ENCODE data around the gene PSMB11.
"Not testable (repeated sequence)": the region's sequence is repeated elsewhere in the genome, so short reads cannot be mapped to it uniquely, and the experiment has no call there.

Gene PSMB11

DNA sequence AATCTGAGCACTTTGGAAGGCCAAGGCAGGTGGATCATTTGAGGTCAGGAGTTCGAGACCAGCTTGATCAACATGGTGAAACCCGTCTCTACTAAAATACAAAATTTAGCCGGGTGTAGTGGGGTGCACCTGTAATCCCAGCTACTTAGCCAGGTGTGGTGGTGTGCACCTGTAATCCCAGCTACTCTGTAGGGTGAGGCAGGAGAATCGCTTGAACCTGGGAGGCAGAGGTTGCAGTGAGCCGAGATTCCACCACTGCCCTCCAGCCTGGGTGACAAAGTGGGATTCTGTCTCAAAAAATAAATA lies 28.3 kb upstream of the PSMB11 start:
- not testable (repeated sequence) for DNase-seq (ENCODE audit: low read depth in 2 of 2)

DNA sequence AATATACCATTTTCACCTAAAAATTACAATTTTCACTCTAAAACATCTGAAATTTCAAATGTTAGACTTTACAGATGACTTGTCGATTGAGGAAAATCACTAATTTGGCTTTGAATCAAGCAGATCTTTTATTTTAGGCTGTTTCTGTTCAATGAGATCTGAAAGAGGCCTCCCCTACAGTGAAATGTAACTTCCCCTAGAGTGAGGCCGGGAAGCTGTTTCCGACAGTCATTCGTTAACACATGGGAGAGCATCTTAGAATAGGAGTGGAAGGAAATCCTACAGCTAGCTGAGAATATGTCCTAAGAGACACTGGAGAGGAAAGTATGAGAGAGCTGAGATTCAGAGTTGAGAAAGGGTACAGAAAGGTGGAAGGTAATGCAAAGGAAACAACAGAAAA lies 26.4 kb upstream of the PSMB11 start:
- no peak for DNase-seq (ENCODE audit: low read depth in 2 of 2)

DNA sequence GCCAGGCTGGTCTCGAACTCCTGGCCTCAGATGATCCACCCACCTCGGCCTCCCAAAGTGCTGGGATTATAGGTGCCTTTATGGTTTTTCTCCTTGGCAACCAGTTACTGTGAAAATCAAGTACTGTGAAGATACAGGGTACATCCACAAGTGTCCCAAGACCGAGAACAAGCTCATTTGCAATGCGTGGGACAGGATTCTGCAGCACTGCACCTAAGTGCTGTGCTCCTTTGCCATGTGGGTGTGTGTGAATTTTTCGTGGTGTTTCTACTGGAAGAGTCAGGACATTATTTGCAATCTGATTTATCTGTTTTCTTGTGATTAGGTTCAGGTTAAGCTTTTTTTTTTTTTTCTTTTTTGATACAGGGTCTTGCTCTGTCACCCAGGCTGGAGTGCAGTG lies 24.9 kb upstream of the PSMB11 start:
- DNase-seq (ENCODE audit: low read depth in 2 of 2): no peak

DNA sequence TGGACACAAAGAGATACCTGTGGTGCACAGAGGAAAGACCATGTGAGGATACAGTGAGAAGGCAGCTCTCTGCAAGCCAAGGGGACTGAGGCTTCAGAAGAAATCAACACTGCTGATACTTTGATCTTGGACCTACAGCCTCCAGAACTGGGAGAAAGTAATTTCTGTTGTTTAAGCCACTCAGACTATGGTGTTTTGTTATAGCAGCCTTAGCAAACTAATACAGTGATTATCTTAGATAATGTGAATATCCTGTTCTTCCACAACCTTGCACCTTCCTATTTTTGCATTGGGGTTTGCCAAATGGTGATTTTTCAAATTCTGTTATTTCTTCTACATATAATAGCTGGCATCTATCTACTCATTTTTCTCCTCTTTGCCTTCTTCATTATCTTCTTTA lies 23.9 kb upstream of the PSMB11 start:
- DNase-seq (ENCODE audit: low read depth in 2 of 2): no peak

DNA sequence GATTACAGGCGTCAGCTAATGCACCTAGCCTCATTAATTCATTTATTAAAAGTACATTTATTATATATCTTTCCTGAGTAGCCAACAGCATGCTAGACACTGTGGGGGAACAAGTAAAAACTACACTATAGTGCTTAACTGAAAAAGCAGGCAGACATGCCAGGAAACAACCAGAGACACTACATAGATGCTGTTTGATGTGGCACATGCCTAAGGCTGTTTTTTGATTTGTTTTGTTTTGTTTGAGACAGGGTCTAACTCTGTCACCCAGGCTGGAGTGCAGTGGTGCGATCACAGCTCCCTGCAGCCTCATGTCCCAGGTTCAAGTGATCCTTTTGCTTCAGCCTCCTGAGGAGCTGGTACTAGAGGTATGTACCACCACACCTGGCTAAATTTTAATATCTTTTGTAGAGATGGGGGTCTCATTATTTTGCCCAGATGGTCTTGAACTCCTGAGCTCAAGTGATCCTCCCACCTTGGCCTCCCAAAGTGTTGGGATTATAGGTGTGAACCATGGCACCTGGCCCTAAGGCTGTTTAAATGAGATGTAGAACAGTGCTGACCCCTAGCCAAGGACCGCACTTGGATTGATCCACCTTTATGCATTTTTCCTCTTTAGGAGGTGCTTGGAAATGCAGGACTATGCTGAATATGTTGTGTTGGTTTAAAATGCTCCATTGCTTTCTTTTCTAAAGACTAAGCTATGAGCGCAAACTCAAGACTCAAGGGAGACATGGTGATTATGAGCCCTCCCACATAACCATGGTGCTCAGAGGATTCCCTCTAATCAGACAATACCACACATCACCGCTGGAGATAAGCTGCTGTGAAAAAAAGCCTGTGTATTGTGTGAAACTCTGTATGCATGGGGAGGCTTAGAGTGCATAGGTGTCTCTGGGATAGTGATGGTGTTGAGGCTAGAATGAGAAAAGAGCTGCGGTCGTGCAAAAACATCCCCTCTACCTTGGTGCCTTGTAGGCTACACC lies 21.6 kb upstream of the PSMB11 start:
- DNase-seq (ENCODE audit: low read depth in 2 of 2): no peak

DNA sequence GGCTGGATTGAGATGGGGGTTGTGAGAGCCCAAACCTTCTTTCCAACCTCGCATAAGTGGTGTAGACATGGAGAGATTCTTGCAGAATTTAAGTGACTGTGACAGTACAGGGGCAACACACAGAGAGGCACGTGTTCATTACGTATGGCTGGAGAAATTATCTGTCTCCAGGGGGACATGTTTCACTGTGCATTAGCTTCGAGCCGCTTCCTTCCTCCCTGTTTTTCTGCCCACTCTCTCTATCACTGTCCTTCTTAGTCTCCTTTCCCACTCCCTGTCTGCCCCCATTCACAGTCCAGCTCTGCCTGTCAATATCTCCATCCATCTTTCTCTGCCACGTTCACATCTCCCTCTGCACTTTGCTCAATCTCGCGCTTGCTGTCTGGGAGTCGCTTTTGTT lies 20.6 kb upstream of the PSMB11 start:
- no peak for DNase-seq (ENCODE audit: low read depth in 2 of 2)

DNA sequence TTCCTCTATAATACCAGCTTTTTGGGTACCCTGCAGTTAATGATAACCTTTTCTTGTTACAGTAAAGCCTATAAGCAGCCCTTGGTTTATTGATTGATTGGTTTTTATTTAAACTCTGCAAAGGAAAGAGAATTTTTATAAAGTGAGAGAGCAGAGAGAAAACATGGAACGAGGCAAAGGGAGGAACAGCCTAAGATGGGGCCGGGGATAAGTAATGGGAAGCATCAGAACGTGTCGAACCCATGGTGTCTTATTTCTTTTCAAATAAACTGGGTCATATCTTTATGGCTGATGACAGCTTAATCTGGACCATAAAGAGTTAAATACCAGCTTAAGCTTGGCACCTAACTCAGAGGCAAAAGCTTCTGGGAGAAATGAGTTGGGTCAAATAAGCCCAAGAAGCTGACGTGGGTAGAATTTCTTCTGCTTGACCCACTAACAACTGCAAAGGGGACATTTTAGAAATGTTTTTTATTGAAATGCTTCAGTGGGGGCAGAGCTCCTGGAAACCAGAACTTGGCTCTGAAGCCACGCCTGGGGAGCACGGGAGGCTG lies 20.0 kb upstream of the PSMB11 start:
- DNase-seq (ENCODE audit: low read depth in 2 of 2): no peak

DNA sequence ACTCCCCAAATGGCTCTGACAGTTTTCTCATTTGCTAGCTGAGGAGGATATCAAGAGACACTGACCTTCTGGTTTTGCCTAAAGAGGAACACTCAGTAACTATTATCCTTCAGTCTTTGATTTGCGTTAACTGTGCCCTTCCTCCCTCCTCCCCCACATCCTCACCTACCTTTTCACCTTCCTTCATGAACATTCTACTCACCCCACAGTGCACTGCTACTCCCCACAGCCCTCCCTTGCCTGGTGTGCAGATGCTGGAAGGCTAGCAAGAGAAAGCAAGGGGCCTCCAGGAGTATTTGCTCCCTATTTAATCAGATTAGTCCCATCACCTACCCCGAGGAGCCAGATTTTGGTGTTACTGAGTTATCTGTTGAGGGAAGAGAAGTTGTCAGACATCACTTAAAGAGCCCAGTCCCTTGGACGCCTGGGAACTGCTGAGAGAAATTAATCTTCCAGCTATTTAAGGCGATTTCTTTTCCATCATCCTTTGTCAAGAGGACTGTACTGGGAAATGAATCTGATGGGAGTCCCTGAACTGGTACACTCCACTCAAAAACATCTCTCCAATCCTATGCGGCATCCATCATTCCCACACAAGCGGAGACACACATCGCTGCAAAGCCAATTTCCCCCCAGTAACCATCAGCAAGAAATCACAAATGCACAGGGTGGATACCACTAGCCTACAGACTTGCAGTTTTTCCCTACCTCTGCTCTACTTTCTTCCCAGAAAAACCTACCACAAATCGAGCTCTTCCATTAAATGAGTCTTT lies 18.8 kb upstream of the PSMB11 start:
- no peak for DNase-seq (ENCODE audit: low read depth in 2 of 2)

DNA sequence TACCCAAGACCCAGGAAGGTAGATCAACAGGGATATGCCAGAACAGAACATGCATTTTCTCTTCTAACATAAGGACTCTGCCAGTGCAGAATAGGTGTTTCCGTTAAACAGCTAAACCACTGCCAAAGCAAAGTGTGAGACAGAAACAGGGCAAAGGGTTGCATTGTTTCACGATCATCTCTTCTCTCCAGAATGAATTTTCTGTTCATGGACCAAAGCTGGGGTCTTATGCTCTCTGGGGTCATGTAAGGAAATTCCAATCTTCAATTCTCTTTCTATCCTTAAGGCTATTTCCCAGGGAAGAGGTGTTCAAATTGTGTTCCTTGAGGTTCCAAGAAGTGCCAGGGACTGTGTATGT lies 18.2 kb upstream of the PSMB11 start:
- no peak for DNase-seq (ENCODE audit: low read depth in 2 of 2)

DNA sequence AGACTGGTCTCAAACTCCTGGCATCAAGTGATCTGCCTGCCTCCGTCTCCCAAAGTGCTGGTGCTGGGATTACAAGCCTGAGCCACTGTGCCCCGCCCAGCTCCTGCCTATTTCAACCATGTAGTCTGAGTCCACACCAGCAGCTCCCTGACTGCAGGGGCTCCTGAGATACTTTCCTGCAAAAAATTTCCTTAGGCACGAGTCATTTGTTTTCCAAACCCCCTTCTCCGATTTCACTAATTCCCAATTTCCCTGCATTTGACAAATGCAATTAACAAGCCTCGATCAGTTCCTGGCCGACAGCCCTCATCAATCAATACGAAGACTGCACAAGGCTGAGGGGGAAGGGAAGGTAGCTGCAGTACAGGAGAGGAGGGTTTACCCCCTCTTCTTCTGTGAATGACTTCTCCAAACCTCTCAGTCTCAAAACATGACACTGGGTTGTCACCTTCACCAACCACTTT lies 17.4 kb upstream of the PSMB11 start:
- DNase-seq (ENCODE audit: low read depth in 2 of 2): no peak

DNA sequence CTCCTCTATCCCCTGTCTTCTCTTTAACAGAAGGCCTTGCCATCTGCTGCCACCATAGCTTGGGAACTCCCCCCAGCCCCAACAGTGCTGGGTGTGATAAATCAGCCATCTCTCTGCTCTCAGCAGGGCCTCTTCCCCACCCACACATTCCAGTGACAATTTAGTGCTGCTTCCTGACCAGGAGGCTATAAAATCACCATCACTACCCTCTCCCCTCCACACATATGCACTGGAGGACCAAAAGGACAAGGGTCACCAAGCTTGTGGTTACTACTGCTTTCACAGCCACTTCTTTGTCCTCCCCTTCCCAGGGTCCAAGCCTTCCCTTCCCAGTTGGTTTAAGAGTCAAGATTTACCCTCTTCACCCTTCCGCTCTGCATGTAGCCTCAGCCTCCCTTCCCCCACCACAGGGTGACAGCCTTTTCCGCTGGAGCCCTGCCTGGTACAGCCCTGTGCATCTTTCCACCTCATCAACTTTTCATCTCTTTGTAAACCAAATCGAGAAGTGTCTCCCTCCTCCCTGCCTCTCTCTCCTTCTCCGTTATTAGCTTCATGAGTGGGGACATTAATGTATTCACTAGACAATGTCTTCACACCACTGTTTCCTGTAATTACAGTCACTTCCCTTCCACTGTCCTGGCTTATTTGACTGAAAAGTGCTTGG lies 16.7 kb upstream of the PSMB11 start:
- no peak for DNase-seq (ENCODE audit: low read depth in 2 of 2)

DNA sequence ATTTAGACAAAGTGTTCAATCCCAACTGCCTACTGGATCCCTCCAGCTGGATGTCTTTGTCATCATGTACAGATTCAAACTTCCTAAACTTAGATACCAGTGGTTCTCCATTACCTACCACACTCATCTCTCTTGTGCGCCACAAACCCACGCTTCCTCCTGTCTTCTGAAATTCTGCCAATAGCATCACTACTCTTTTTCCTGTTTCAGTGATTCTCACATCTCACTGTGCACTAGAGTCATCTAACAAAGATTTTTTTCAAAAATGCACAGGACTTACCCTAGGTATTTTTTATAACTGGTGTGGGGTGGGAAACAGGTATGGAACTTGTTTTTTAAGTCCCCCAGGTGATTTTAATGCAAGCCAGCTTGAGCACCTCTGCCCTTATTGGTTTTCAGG lies 13.2 kb upstream of the PSMB11 start:
- DNase-seq (ENCODE audit: low read depth in 2 of 2): no peak

DNA sequence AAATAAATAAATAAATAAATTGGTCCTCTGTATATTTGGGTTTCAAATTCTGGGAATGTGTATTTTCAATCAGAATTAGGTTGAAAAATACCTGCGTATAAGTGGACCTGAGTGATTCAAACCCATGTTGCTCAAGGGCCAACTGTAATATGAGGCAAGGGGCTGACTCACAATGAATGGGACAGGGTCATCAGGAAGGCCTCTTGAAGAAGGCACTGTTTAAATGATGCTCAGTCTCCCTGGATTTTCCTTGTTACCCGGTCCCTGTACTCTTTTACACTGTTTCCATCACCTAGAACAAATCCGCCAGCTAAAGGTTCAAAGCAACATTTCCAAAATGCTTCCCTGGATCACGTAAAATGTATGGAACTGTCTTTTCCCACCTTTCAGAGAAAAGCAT lies 11.1 kb upstream of the PSMB11 start:
- no peak for DNase-seq (ENCODE audit: low read depth in 2 of 2)

DNA sequence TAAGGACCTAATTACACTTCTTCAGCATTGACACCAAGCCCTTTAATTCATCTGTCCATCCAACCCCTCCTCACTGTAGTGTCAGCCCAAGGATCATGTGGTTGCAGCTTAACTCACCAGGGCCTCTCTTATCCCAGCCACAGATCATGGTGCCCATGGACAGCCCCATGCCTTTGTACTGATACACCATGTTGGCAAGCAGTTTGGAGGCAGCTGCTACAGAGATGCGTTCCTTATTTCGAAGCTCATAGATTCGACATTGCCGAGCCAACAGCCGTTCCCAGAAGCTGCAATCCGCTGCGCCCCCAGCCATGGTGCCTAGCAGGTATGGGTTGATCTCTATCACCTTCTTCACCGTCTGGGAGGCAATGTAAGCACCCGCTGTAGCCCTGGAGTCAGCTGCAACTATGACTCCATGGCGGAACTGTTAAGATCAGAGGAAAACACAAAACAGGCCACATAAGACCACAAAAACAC lies 8.7 kb upstream of the PSMB11 start:
- no peak for DNase-seq (ENCODE audit: low read depth in 2 of 2)

DNA sequence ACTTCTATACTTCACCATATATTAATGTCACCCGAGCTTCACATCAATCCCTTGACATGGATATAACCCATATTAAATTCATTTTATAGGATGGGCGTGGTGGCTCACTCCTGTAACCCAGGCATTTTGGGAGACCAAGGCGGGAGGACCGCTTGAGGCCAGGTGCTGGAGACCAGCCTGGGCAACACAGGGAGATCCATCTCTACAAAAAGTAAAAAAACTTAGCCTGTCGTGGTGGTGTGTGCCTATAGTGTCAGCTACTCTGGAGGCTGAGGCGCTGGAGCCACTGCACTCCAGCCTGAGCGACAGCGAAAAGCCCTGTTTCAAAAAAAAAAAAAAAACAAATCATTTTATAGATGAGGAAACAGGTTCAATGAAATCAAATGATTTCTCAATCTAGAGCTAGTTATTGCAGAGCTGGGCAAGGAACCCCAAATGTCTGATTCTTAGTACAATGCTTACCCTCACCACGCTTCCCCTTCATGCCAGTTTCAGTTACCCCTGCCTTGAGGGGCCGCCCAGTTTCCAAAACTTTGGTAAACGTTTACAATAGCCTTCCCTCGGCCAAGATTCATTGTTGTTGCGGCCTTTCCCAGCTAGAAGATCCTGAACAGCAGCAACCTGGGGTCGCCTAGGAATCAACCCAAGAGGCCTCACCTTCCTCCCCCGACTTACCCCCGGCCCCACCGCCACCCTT lies 8.1 kb upstream of the PSMB11 start:
- no peak for DNase-seq (ENCODE audit: low read depth in 2 of 2)

DNA sequence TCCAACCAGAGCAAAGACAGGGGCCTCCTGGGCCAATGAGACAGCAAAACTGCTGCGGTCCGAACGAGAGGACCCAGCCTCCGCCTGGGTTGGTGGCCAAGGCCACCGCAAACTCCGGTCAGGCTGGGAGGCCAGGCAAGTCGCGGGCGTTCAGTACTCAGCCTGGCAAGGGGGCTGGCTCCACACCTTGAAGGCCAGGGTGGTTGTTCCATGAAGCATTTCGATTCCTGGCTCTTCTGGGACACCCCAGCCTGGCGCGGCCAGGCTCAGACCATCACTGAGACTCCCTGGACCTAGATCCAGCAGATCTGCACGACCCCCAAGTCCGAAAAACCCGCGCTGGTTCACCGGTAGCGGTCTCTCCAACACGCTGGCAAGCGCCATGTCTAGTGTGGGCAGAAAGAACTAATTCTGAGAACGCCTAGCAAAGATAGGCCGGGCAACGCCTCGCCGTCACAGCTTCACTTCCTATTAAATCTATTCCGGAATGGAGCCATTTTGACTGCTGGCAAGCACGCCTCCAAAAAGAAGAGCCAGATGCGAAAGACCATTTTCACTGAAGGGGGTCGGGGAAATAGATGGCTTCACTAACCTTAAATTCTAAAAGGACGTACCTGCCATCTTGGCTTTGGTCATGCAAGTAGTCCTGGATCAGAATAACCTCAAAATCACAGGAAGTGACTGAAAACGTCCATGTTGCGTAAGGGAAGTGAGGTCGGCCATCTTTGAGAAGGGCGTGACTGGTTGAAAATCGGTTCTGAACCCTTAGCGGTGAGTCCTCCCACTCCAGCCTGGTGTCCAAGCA lies 7.3 kb upstream of the PSMB11 start, which contains the start of gene PSMB5:
Gene PSMB5 (minus strand): TSS at position 403 of the 805 bp plus-strand sequence. CDS start 19 bp downstream, at position 384.
- peak; percentile 61 to 75 for DNase-seq (ENCODE audit: low read depth in 2 of 2)

DNA sequence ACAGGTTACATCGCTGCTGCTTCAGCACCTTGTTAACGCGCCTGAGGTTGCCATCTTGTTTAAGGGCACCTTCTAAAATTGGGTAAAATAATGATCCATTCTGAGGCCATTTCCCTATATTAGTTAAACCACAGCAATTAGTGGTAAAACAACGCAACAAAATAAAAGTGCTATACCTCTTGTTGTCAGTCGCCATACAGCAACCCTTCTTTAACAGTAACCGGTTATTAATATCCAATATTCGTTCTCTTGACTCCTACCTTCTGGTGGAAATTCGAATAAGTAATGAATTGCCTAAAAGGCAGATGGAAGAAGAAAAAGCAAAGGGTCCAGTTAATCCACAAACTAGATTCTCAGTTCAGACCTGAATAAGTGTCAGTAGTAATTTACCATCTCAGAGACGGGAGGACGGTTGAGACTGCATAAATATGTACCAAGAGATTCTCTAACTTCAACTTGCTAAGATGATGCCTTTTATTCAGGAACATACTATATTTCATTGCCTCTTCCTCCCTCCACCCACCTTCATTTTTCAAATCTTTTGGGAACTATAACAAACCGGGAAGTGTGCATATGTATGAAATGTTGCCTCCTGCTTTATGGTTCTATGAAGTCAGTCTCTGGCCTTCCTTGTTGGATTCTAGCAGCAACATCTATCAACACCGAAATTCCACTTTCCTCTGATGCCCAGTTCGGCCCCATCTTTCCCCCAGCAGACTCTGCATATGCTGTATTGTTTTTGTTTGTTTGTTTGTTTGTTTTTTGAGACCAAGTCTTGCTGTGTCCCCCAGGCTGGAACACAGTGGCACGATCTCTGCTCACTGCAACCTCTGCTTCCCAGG lies 6.5 kb upstream of the PSMB11 start:
- no peak for DNase-seq (ENCODE audit: low read depth in 2 of 2)

DNA sequence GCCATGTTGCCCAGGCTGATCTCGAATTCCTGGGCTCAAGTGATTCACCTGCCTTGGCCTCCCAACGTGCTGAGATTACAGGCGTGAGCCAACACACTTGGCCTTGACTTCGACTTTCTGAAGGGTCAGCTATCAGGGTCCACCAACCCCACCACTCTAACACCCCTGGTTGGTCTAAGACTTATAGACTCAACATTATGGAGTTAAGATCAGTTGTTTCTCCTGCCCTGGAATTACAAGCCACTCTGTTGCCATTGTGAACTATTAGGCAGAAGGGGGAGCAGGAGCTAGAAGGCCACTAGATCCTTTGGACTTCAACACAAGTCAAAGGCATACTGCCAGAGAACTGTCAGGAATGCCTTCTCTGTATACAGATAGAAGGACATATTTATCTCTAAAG lies 1.9 kb upstream of the PSMB11 start:
- no peak for DNase-seq (ENCODE audit: low read depth in 2 of 2)

DNA sequence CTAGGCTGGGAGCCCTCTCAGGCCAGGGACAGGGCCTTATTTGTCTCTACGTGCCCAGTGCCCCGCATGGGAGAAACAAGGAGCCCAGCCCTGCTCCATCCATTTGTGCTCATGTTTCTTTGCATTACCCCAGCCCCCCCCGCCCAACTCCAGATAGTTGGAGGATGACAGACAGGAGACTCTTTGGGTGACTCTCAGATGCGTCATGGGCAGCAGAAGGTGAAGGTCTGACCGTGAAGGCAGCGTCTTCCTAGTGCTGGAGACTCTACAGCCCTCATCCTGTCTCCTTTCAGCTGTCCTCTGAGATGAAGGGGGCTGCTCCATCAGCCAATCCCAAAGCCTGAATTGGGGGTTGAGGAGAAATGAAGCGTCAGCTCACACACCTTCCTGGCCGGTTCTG lies 283 bp upstream of the PSMB11 start:
- DNase-seq (ENCODE audit: low read depth in 2 of 2): no peak

DNA sequence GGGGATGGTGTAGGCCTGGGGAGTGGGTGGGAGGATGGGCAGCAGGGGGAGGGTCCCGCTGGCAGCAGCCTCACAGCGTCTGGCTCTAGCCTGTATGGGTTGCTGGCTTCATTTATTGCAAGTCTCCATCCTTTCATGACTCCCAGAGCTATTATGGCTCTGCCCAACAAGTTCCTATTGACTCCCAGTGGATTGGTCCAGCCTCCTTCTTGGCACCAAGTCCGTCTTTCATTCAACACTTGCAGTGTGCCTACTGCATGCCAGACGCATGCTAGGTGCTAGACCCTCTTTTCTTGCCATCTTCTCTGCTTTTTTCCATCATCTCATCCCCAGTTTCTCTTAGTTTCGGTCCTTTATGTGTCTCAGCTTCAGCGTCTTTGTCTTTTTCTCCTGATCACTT lies 1.1 kb downstream of the PSMB11 start:
- no peak for DNase-seq (ENCODE audit: low read depth in 2 of 2)
